GM12892 (cell line): ENCODE data around the gene NCR3LG1.

Experiments
- POLR2A ChIP-seq: IDR thresholded peaks from 2 replicates; pipeline ENCODE4 v1.6.1; 2011; ENCODE audit warnings: low read depth, low read length, control low read depth
- POLR2AphosphoS5 ChIP-seq: IDR thresholded peaks from 2 replicates; pipeline ENCODE4 v1.6.1; 2011; ENCODE audit warnings: low read depth, low read length, control low read depth

DNA sequence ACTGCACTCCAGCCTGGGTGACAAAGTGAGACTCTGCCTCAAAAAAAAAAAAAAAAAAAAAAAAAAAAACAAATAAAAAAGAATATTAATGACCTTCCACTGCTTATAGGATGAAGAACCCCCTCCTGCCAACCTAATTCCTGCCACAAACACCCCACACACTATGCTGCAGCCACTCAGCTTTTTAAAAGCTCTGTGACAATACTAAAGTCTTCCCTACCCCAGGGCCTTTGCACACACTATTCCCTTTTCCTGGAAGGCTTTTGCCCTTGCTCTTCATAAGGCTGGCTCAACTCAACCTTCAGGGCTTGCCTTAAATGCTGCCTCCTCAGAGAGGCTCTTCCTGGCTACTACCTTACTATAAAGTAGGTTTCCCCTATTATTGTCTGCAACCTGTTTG, 47.6 kb downstream of the NCR3LG1 start:
- TF ChIP-seq POLR2AphosphoS5 (no peak), POLR2A (no peak)
